ENCODE results near the gene RELL1. TPM values are rescaled to one million over a fixed set of nuclear protein-coding genes. Genes with fewer than 3 reads are reported as not detected.

Gene RELL1
- total RNA-seq, 2 experiments from 2014 or later = 32.3 to 35.1 TPM

- no peak for DNase-seq
- no peaks in the 10 kb centered on the region for H3K4me1 Mint-ChIP-seq
- no peak overlapping the region for H3K27ac Mint-ChIP-seq
- H3K4me3 Mint-ChIP-seq = no peak overlapping the region
- CTCF ChIA-PET = no interaction called here
- no peaks in the 10 kb centered on the region for H3K36me3 Mint-ChIP-seq (ENCODE audit: low read depth)
- POLR2A ChIA-PET = no interaction called here
- H3K9me3 Mint-ChIP-seq = no peaks in the 10 kb centered on the region
- no peaks in the 10 kb centered on the region for H3K27me3 Mint-ChIP-seq
Observed at GRCh38 chr4:37561196-37561802, 124.9 kb downstream of the RELL1 start.

Other genes starting within 250 kb of the RELL1 start
- 10 to 100 TPM; 40.4 to 44.2 TPM for gene PGM2, start 140.3 kb upstream of the RELL1 start, total RNA-seq
- gene TBC1D1, start 204.7 kb upstream of the RELL1 start, total RNA-seq = 10 to 100 TPM; 73.9 to 99.1 TPM

Measured in activated CD4-positive, alpha-beta T cell treated with anti-CD3 and anti-CD28 coated beads, Interleukin-2, amount 10 ng/mL, durations not matched to agents 7 days and 5 days (primary cell).